ENCODE data around the gene NCR1.
"Not testable (repeated sequence)": the region's sequence is repeated elsewhere in the genome, so short reads cannot be mapped to it uniquely, and the experiment has no call there.

NCR1 gene

GRCh38 chr19:54903303-54903702 is 2.6 kb upstream of the NCR1 start:
- Histone ChIP-seq H3K27me3 (ENCODE audit: low read length) (no peaks in the 10 kb centered on the region), H3K36me3 (ENCODE audit: low read length) (no peaks in the 10 kb centered on the region), H3K9ac (ENCODE audit: low read length) (no peak overlapping the region), H3K4me3 (ENCODE audit: insufficient read depth, low read length, poor library complexity, severe bottlenecking) (no peak overlapping the region), H2AFZ (ENCODE audit: low read depth, low read length, severe bottlenecking) (no peak overlapping the region), H3F3A (ENCODE audit: insufficient read depth) (no peaks in the 10 kb centered on the region), H3K79me2 (ENCODE audit: insufficient read depth, low read length) (no peaks in the 10 kb centered on the region), H4K20me1 (ENCODE audit: low read depth, low read length) (no peaks in the 10 kb centered on the region), H3K9me3 (ENCODE audit: insufficient read depth, low read length) (no peaks in the 10 kb centered on the region), H3K9me2 (replicated peaks; ENCODE audit: insufficient read depth, low read length) (no peaks in the 10 kb centered on the region), H3K4me2 (ENCODE audit: low read depth, low read length, poor library complexity, severe bottlenecking) (no peak overlapping the region), H3K27ac (ENCODE audit: low read depth, low read length) (no peak overlapping the region)
- TF ChIP-seq EZH2phosphoT487 (conservative IDR thresholded peaks at IDR 0.05; ENCODE audit: low read length) (no peak), CTCF (IDR thresholded peaks at IDR 0.05; ENCODE audit: insufficient read depth, low read length, poor library complexity, severe bottlenecking) (no peak)

DNA sequence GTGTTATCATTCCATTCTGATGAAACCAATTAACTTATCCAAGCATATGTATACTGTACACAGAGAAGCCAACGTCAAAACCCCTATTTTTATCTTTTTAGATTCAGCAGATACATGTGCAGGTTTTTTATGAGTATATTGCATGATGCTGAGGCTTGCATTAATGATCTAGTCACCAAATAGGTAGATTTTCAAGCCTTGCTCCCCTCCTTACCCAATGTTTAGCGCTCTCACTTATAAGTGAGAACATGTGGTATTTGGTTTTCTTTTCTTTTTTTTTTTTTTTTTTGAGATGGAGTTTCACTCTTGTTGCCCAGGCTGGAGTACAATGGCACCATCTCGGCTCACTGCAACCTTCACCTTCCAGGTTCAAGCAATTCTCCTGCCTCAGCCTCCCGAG is 1.7 kb upstream of the NCR1 start:
- not testable (repeated sequence) for H4K20me1 ChIP-seq (ENCODE audit: low read depth, low read length); H3K79me2 ChIP-seq (ENCODE audit: insufficient read depth, low read length); H3K36me3 ChIP-seq (ENCODE audit: low read length); H3K27ac ChIP-seq (ENCODE audit: low read depth, low read length); H3F3A ChIP-seq (ENCODE audit: insufficient read depth); H3K9me3 ChIP-seq (ENCODE audit: insufficient read depth, low read length); H3K9me2 ChIP-seq (replicated peaks; ENCODE audit: insufficient read depth, low read length); H3K4me2 ChIP-seq (ENCODE audit: low read depth, low read length, poor library complexity, severe bottlenecking); H3K27me3 ChIP-seq (ENCODE audit: low read length); H3K9ac ChIP-seq (ENCODE audit: low read length); H3K4me3 ChIP-seq (ENCODE audit: insufficient read depth, low read length, poor library complexity, severe bottlenecking); H2AFZ ChIP-seq (ENCODE audit: low read depth, low read length, severe bottlenecking)

GRCh38 chr19:54905421-54905802 is 536 bp upstream of the NCR1 start:
- Histone ChIP-seq H3K9me3 (ENCODE audit: insufficient read depth, low read length) (no peaks in the 10 kb centered on the region), H3K79me2 (ENCODE audit: insufficient read depth, low read length) (no peaks in the 10 kb centered on the region), H3K9ac (ENCODE audit: low read length) (no peak overlapping the region), H3K36me3 (ENCODE audit: low read length) (no peaks in the 10 kb centered on the region), H3F3A (ENCODE audit: insufficient read depth) (no peaks in the 10 kb centered on the region), H3K9me2 (replicated peaks; ENCODE audit: insufficient read depth, low read length) (no peaks in the 10 kb centered on the region), H3K27me3 (ENCODE audit: low read length) (no peaks in the 10 kb centered on the region), H3K4me3 (ENCODE audit: insufficient read depth, low read length, poor library complexity, severe bottlenecking) (no peak overlapping the region), H3K4me2 (ENCODE audit: low read depth, low read length, poor library complexity, severe bottlenecking) (no peak overlapping the region), H3K27ac (ENCODE audit: low read depth, low read length) (no peak overlapping the region), H4K20me1 (ENCODE audit: low read depth, low read length) (no peaks in the 10 kb centered on the region), H2AFZ (ENCODE audit: low read depth, low read length, severe bottlenecking) (no peak overlapping the region)
- no peak for TF ChIP-seq CTCF (IDR thresholded peaks at IDR 0.05; ENCODE audit: insufficient read depth, low read length, poor library complexity, severe bottlenecking)
- no peak for TF ChIP-seq EZH2phosphoT487 (conservative IDR thresholded peaks at IDR 0.05; ENCODE audit: low read length)

GRCh38 chr19:54906819-54907218 is 871 bp downstream of the NCR1 start:
- no peak overlapping the region for H3K4me2 ChIP-seq (ENCODE audit: low read depth, low read length, poor library complexity, severe bottlenecking)
- no peak overlapping the region for H3K4me3 ChIP-seq (ENCODE audit: insufficient read depth, low read length, poor library complexity, severe bottlenecking)
- no peak overlapping the region for H2AFZ ChIP-seq (ENCODE audit: low read depth, low read length, severe bottlenecking)

DNA sequence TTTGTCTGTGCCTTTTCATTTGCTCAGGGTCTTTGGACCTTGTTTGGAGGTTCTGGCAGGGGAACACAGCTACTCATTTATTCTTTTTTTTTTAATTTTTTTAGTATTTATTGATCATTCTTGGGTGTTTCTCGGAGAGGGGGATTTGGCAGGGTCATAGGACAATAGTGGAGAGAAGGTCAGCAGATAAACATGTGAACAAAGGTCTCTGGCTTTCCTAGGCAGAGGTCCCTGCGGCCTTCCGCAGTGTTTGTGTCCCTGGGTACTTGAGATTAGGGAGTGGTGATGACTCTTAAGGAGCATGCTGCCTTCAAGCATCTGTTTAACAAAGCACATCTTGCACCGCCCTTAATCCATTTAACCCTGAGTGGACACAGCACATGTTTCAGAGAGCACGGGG is 2.0 kb downstream of the NCR1 start:
- not testable (repeated sequence) for H4K20me1 ChIP-seq (ENCODE audit: low read depth, low read length); H3K9me3 ChIP-seq (ENCODE audit: insufficient read depth, low read length); H3K27ac ChIP-seq (ENCODE audit: low read depth, low read length); H3K79me2 ChIP-seq (ENCODE audit: insufficient read depth, low read length); H3F3A ChIP-seq (ENCODE audit: insufficient read depth); H3K9ac ChIP-seq (ENCODE audit: low read length); H3K36me3 ChIP-seq (ENCODE audit: low read length); H2AFZ ChIP-seq (ENCODE audit: low read depth, low read length, severe bottlenecking); H3K27me3 ChIP-seq (ENCODE audit: low read length); H3K4me2 ChIP-seq (ENCODE audit: low read depth, low read length, poor library complexity, severe bottlenecking); H3K9me2 ChIP-seq (replicated peaks; ENCODE audit: insufficient read depth, low read length); H3K4me3 ChIP-seq (ENCODE audit: insufficient read depth, low read length, poor library complexity, severe bottlenecking)

More at GRCh38 chr19:54906819-54907218, 871 bp downstream of the NCR1 start:
- H3F3A ChIP-seq (ENCODE audit: insufficient read depth): no peaks in the 10 kb centered on the region
- no peaks in the 10 kb centered on the region for H3K36me3 ChIP-seq (ENCODE audit: low read length)
- H4K20me1 ChIP-seq (ENCODE audit: low read depth, low read length): no peaks in the 10 kb centered on the region
- TF ChIP-seq EZH2phosphoT487 (conservative IDR thresholded peaks at IDR 0.05; ENCODE audit: low read length) (no peak), CTCF (IDR thresholded peaks at IDR 0.05; ENCODE audit: insufficient read depth, low read length, poor library complexity, severe bottlenecking) (no peak)
- H3K9me2 ChIP-seq (replicated peaks; ENCODE audit: insufficient read depth, low read length): no peaks in the 10 kb centered on the region
- no peak overlapping the region for H3K9ac ChIP-seq (ENCODE audit: low read length)
- H3K9me3 ChIP-seq (ENCODE audit: insufficient read depth, low read length): no peaks in the 10 kb centered on the region
- H3K79me2 ChIP-seq (ENCODE audit: insufficient read depth, low read length): no peaks in the 10 kb centered on the region
- H3K27me3 ChIP-seq (ENCODE audit: low read length): no peaks in the 10 kb centered on the region
- H3K27ac ChIP-seq (ENCODE audit: low read depth, low read length): no peak overlapping the region

All from SU-DHL-6 (cell line).